WTC11 (cell line): ENCODE results near the gene ACAT2. TPM values are rescaled to one million over a fixed set of nuclear protein-coding genes. Genes with fewer than 3 reads are reported as not detected.

Source experiments
- AR ChIP-seq: fragments of 250-450 bp; sonication (Bioruptor Pico); IDR thresholded peaks from 2 replicates; pipeline ENCODE4 v1.9.0; 2021; ENCODE audit warnings: mild to moderate bottlenecking
- ARID4B ChIP-seq: sonication (generic); formaldehyde crosslinking; IDR thresholded peaks from 2 replicates; pipeline ENCODE4 v1.8.0; 2023; ENCODE audit warnings: missing genetic modification reagents, mild to moderate bottlenecking, borderline replicate concordance
- CBFB ChIP-seq: sonication (generic); formaldehyde crosslinking; IDR thresholded peaks from 2 replicates; pipeline ENCODE4 v1.8.1; 2022; ENCODE audit warnings: mild to moderate bottlenecking, low read depth, missing genetic modification reagents
- CREB1 ChIP-seq: sonication (generic); formaldehyde crosslinking; IDR thresholded peaks from 2 replicates; pipeline ENCODE4 v1.8.0; 2023; ENCODE audit warnings: mild to moderate bottlenecking, missing genetic modification reagents
- ELF4 ChIP-seq: sonication (generic); formaldehyde crosslinking; IDR thresholded peaks from 2 replicates; pipeline ENCODE4 v1.8.1; 2022; ENCODE audit warnings: low read depth, mild to moderate bottlenecking, moderate library complexity, missing genetic modification reagents
- EMX1 ChIP-seq: fragments of 250-450 bp; sonication (Bioruptor Pico); IDR thresholded peaks from 2 replicates; pipeline ENCODE4 v1.8.0; 2021; ENCODE audit warnings: mild to moderate bottlenecking
- ESRRA ChIP-seq: sonication (generic); formaldehyde crosslinking; IDR thresholded peaks from 2 replicates; pipeline ENCODE4 v1.8.1; 2022; ENCODE audit warnings: mild to moderate bottlenecking, missing genetic modification reagents, borderline replicate concordance
- GABPB1 ChIP-seq: sonication (generic); formaldehyde crosslinking; IDR thresholded peaks from 2 replicates; pipeline ENCODE4 v1.8.1; 2023; ENCODE audit warnings: mild to moderate bottlenecking, missing genetic modification reagents
- JUN ChIP-seq: sonication (generic); formaldehyde crosslinking; IDR thresholded peaks from 2 replicates; pipeline ENCODE4 v1.8.0; 2023; ENCODE audit warnings: mild to moderate bottlenecking, missing genetic modification reagents
- MYBL2 ChIP-seq: sonication (generic); formaldehyde crosslinking; IDR thresholded peaks from 2 replicates; pipeline ENCODE4 v1.8.1; 2023; ENCODE audit warnings: mild to moderate bottlenecking, moderate library complexity, missing genetic modification reagents
- RORB ChIP-seq: fragments of 250-450 bp; sonication (Bioruptor Pico); IDR thresholded peaks from 2 replicates; pipeline ENCODE4 v1.9.0; 2021; ENCODE audit warnings: mild to moderate bottlenecking
- SOX15 ChIP-seq: fragments of 250-450 bp; sonication (Bioruptor Pico); IDR thresholded peaks from 2 replicates; pipeline ENCODE4 v1.9.0; 2021; ENCODE audit warnings: mild to moderate bottlenecking
- TEAD1 ChIP-seq: sonication (generic); formaldehyde crosslinking; IDR thresholded peaks from 2 replicates; pipeline ENCODE4 v1.8.0; 2022; ENCODE audit warnings: mild to moderate bottlenecking, missing genetic modification reagents
- ZMAT4 ChIP-seq: fragments of 250-450 bp; sonication (Bioruptor Pico); IDR thresholded peaks from 2 replicates; pipeline ENCODE4 v1.9.0; 2021; ENCODE audit warnings: mild to moderate bottlenecking
- ZNF232 ChIP-seq: sonication (generic); formaldehyde crosslinking; IDR thresholded peaks from 2 replicates; pipeline ENCODE4 v1.8.0; 2022; ENCODE audit warnings: mild to moderate bottlenecking, missing genetic modification reagents
- ZNF263 ChIP-seq: sonication (generic); formaldehyde crosslinking; IDR thresholded peaks from 2 replicates; pipeline ENCODE4 v1.8.1; 2022; ENCODE audit warnings: low read depth, mild to moderate bottlenecking, moderate library complexity, missing genetic modification reagents
- total RNA-seq: library from RNA; stranded (reverse); gene quantifications from 3 replicates; pipeline ENCODE4 v1.2.3, GENCODE V29; 2021
- TF ChIP-seq, protein P1 (sequence below): sonication (generic); formaldehyde crosslinking; IDR thresholded peaks from 2 replicates; pipeline ENCODE4 v1.8.1; 2022; ENCODE audit warnings: low read depth, missing genetic modification reagents, borderline replicate concordance
- TF ChIP-seq, protein P2 (sequence below): sonication (generic); formaldehyde crosslinking; IDR thresholded peaks from 2 replicates; pipeline ENCODE4 v1.8.1; 2023; ENCODE audit warnings: mild to moderate bottlenecking, missing genetic modification reagents, moderate library complexity
- TF ChIP-seq, protein P3 (sequence below): sonication (generic); formaldehyde crosslinking; IDR thresholded peaks from 2 replicates; pipeline ENCODE4 v1.8.1; 2022; ENCODE audit warnings: mild to moderate bottlenecking, moderate library complexity, missing genetic modification reagents
- TF ChIP-seq, protein P4 (sequence below): sonication (generic); formaldehyde crosslinking; IDR thresholded peaks from 2 replicates; pipeline ENCODE4 v1.8.0; 2022; ENCODE audit warnings: mild to moderate bottlenecking, missing genetic modification reagents

Gene ACAT2
- total RNA-seq, 1 experiment from 2014 or later = 138 TPM

DNA sequence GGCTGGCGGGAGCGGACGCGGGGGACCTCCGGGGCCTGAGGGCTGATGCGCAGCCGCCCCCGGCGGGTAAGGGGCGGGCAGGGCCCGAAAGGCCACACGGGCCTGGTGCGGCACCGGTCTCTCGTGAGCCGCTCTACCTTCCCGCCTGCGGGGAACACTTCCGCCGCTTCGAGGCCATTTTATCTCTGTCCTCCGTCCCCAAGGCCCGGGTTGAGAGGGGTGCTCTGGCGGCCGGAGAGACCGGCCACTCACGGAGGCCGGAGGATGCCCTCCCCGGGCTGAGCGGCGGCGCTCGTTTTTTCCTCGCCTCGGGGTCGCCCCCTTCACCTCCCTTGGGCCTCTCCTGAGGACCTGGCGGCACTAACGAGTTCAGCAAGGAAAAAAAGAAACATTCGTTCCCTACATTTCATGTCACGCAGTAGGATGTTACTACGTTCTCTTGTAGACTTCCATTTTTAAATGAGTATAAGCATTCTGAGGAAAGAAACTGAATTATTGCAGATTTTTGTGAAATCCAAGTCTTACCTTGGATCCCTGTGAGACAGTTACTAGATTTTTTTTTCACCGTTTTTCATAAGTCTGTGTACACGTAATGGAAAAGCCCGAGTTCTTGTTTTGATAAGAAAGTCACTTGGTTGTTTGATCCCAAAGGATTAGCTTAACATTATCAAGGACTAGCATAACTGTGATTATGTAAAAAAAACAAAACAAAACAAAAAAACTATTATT is 34.0 kb upstream of the ACAT2 start (continued):
- TF ChIP-seq, protein P1, sequence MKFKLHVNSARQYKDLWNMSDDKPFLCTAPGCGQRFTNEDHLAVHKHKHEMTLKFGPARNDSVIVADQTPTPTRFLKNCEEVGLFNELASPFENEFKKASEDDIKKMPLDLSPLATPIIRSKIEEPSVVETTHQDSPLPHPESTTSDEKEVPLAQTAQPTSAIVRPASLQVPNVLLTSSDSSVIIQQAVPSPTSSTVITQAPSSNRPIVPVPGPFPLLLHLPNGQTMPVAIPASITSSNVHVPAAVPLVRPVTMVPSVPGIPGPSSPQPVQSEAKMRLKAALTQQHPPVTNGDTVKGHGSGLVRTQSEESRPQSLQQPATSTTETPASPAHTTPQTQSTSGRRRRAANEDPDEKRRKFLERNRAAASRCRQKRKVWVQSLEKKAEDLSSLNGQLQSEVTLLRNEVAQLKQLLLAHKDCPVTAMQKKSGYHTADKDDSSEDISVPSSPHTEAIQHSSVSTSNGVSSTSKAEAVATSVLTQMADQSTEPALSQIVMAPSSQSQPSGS = no peak
- peak; percentile 55; the same call in 1 of the 2 replicates for TF ChIP-seq GABPB1 (CRISPR knock-in tag)
- no peak; the same call in 1 of the 2 replicates for TF ChIP-seq JUN
- no peak for TF ChIP-seq ELF4 (CRISPR knock-in tag)
- TF ChIP-seq ESRRA (CRISPR knock-in tag) = no peak; the same call in 1 of the 2 replicates
- TF ChIP-seq, protein P2, sequence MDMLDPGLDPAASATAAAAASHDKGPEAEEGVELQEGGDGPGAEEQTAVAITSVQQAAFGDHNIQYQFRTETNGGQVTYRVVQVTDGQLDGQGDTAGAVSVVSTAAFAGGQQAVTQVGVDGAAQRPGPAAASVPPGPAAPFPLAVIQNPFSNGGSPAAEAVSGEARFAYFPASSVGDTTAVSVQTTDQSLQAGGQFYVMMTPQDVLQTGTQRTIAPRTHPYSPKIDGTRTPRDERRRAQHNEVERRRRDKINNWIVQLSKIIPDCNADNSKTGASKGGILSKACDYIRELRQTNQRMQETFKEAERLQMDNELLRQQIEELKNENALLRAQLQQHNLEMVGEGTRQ (CRISPR knock-in tag) = no peak
- TF ChIP-seq, protein P3, sequence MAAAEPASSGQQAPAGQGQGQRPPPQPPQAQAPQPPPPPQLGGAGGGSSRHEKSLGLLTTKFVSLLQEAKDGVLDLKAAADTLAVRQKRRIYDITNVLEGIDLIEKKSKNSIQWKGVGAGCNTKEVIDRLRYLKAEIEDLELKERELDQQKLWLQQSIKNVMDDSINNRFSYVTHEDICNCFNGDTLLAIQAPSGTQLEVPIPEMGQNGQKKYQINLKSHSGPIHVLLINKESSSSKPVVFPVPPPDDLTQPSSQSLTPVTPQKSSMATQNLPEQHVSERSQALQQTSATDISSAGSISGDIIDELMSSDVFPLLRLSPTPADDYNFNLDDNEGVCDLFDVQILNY (CRISPR knock-in tag) = no peak
- TF ChIP-seq EMX1 = no peak
- TF ChIP-seq CBFB = no peak
- no peak for TF ChIP-seq RORB (CRISPR knock-in tag)
- TF ChIP-seq CREB1 (CRISPR knock-in tag) = no peak
- TF ChIP-seq, protein P4, sequence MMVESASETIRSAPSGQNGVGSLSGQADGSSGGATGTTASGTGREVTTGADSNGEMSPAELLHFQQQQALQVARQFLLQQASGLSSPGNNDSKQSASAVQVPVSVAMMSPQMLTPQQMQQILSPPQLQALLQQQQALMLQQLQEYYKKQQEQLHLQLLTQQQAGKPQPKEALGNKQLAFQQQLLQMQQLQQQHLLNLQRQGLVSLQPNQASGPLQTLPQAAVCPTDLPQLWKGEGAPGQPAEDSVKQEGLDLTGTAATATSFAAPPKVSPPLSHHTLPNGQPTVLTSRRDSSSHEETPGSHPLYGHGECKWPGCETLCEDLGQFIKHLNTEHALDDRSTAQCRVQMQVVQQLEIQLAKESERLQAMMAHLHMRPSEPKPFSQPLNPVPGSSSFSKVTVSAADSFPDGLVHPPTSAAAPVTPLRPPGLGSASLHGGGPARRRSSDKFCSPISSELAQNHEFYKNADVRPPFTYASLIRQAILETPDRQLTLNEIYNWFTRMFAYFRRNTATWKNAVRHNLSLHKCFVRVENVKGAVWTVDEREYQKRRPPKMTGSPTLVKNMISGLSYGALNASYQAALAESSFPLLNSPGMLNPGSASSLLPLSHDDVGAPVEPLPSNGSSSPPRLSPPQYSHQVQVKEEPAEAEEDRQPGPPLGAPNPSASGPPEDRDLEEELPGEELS (CRISPR knock-in tag) = no peak
- TF ChIP-seq AR (CRISPR knock-in tag) = no peak
- peak; percentile 84 for TF ChIP-seq ARID4B (CRISPR knock-in tag)
- TF ChIP-seq ZNF263 (CRISPR knock-in tag) = no peak
- no peak for TF ChIP-seq ZNF232
- no peak for TF ChIP-seq ZMAT4 (CRISPR knock-in tag)
- 0 out of 2 replicates have a peak, but pooled peaks have one; percentile 30 for TF ChIP-seq MYBL2 (CRISPR knock-in tag)
- 0 out of 2 replicates have a peak, but pooled peaks have one; percentile 6 for TF ChIP-seq TEAD1 (CRISPR knock-in tag)
- no peak for TF ChIP-seq SOX15 (CRISPR knock-in tag)
